Right lobe of liver (tissue), 4 donors: ENCODE measurements around the gene TAOK3.

Experiments used
- CTCF ChIP-seq, 4 donors: fragments of 200-600 bp in 3 of 4; fragments of 450-650 bp in 1 of 4; IDR thresholded peaks; one replicate each; pipeline versions ENCODE4 v1.5.1 to v1.8.0; 2016 to 2022; ENCODE audit warnings: antibody characterized with exemption in 4 of 4, mild to moderate bottlenecking in 2 of 4
- POLR2A ChIP-seq: fragments of 450-650 bp; IDR thresholded peaks from one replicate; pipeline ENCODE4 v1.6.1; 2017; ENCODE audit warnings: antibody characterized with exemption, mild to moderate bottlenecking
- donor health status: DM: no; HTN: no; CAD: no.
- donor health status: DM: no; HTN: no; CAD: no.
- donor health status: DM: no; HTN: yes; CAD: no.

DNA sequence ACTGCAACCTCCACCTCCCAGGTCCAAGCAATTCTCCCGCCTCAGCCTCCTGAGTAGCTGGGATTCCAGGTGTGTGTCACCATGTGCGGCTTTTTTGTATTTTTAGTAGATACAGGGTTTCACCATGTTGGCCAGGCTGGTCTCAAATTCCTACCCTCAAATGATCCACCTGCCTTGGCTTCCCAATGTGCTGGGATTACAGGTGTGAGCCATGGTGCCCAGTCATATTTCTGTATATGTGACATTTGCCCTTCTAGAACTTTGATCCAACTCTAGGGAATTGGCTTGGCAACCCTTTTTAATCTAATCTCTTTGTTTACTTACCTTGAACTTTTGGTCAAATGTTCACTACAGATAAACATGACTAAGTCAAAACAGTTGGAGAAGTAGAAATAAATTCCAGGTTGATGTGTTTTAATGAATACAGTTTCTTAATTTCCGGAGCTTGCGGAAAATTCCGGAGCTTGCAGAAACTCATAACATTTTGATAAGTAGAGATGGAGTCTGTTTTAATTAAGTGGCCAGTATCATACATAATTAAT lies 248.3 kb downstream of the TAOK3 start:
- no peak for TF ChIP-seq CTCF (IDR thresholded peaks at IDR 0.05)
- TF ChIP-seq POLR2A = no peak
